RPMI8226 (cell line): ENCODE results near the gene DHCR24.
"Not testable (repeated sequence)": the region's sequence is repeated elsewhere in the genome, so short reads cannot be mapped to it uniquely, and the experiment has no call there.

Experiments
- DNase-seq: peaks from one replicate; pipeline ENCODE4 v3.0.0-alpha.2; 2015

The DHCR24 gene

DNA sequence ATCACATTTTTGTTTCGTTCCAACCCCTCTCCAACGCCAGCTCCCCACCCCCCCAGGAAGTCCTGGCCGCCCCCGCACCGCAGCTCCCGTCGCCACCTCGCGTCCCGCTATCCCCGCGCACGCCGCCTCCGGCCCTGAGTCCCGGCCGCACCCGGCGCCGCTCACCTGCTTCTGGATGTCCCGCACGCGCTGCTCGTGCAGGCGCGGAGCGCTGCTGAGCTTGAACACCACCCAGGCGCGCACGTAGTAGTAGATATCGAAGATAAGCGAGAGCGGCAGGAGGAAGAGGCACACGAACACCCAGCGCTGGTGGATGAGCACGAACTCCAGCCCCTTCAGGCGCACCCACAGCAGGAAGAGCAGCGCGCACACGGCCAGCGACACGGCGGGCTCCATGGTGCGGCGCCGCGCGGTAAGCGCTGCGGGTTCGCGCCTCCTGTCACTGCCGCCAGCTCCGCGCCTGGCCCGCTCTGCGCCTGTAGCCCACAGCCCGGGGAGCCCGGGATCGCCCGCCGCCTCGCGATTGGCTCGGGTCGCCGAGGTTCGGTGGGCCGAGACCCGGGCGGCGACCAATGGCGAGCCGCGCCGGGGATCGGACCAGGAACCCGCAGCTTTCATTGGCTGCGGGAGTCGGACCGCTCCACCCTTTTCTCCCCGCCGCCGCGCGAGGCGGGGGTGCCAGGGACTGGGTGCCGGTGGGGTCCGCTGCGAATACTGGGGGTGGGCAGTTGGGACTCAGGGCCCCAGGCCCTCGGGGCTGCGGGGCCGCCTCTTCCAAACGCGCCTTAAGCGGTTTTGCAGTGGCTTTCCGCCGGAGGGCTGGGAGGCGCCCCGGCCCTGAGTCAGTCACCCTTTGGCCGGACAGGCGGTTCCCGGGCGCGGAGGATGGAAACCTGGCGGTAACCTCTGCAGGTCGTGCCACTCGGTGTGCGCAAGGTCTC, at the start of gene DHCR24:
TSS of gene DHCR24 (minus strand) at position 472 of the 941 bp plus-strand sequence. CDS start at position 396, 76 bp downstream.
- DNase-seq = peak; percentile 94

- no peak for DNase-seq
Measured at GRCh38 chr1:54936791-54937190, 49.8 kb upstream of the DHCR24 start.

GRCh38 chr1:54934869-54935268, 47.9 kb upstream of the DHCR24 start:
- DNase-seq = no peak

GRCh38 chr1:54934081-54934480, 47.1 kb upstream of the DHCR24 start:
- not testable (repeated sequence) for DNase-seq

DNA sequence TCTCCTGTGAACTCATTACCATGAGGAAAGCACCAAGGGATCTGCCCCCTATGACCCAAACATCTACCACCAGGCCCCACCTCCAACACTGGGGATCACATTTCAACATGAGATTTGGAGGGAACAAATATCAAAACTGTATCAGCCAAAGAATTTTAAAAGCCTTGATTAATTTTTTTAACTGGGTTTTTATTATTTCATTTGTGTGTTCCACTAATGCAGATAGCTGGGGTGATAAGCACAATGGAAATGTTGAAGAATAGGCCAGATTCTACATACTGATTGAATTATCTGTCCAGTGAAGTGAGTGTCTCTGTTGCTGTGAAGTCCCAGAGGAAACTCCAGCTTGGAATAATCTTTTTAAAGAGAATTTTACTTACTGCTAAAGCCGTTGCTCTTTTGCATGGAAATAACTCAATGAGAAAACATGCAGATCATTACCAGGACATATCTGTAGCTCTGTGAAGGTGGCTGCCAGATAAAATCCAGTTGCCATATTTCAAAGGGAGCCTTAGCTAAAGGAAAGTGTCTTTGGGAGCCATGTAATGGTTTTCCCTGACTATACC, 44.4 kb upstream of the DHCR24 start:
- no peak for DNase-seq

DNA sequence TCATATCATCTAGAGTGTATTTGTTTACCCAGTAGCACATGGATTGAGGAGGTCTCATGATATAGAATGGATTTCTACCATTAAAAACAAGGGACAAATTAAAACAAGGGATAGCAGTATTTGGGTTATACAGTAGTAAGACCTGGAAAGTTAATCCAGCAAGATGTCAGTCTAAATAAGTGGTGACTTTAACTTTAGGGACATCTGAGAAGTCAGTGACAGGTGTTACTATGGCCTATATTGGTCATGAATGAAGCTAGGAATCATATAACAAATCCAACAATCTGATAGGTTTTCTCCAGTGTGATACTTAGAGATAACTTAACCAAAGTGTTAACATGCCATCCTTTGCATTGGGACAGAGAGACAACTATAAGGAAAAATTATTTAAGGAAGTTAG, 42.7 kb upstream of the DHCR24 start:
- DNase-seq = no peak

GRCh38 chr1:54928327-54928726, 41.3 kb upstream of the DHCR24 start:
- DNase-seq = no peak

GRCh38 chr1:54927472-54928240, 40.7 kb upstream of the DHCR24 start:
- peak; percentile 71 for DNase-seq

DNA sequence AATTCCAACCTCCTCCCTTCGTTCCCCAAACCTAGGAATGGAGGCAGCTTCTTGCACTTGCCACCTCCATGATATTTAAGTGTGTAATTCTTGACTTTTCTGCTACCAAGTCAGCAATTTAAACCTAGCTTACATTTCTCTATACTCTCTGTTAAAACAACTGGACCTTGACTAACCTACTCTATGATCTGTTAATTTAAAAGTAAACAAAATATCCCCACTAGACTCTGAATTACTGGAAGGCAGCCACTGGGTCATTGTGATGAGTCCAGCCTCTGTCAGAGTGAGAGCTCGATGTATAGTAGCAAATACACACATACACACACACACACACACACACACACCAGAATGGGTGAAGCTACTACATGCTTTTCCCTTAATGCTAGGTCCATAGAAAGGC, 40.0 kb upstream of the DHCR24 start:
- DNase-seq = no peak

DNA sequence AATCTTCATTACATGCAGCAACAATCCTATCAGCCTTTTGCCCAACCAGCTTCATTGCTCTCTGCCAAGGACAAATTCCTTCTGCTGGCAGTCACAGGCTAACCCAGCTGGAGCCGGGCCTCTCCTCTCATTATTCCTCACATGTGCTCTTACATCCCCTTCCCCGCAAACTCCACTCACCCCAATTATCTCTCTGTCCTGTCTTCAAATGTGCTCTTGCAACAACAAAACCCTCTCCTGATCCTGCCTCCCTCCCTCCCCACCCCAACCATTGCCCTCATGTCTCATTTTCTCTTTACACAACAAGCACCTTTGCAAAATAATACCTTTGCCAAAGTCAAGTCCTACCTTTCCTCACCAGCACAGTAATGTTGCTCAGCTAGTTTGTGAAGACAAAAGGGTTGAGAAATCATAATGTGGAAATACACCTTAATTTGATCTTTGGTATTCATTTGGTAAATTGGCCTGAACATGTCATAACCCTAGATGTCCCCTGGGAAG, 36.0 kb upstream of the DHCR24 start:
- DNase-seq = no peak

DNA sequence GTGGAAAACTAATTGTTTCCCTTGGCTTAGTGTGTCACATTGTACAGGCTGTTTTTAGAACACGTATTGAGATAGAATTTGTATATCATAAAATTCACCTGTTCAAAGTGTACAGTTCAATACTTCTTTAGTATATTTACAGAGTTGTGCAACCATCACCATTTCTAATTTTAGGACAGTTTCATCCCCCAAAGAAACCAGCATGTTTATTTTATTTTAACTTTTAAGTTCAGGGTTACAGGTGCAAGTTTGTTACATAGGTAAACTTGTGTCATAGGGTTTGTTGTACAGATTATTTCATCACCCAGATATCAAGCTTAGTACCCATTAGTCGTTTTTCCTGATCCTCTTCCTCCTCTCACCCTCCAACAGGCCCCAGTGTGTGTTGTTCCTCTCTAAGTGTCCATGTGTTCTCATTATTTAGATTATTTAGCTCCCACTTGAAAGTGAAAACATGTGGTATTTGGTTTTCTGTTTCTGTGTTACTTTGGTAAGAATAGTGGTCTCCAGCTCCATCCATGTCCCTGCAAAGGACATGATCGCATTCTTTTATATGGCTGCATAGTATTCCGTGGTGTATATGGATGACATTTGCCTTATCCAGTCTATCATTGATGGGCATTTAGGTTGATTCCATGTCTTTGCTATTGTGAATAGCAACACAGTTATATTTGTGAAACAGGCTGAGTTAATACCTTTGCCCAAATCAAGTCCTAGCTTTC, 35.2 kb upstream of the DHCR24 start:
- DNase-seq = no peak

- no peak for DNase-seq
Measured at GRCh38 chr1:54919367-54920359, 32.7 kb upstream of the DHCR24 start.

GRCh38 chr1:54911076-54911475, 24.1 kb upstream of the DHCR24 start:
- not testable (repeated sequence) for DNase-seq

- no peak for DNase-seq
Measured at GRCh38 chr1:54906586-54906985, 19.6 kb upstream of the DHCR24 start.

GRCh38 chr1:54904476-54905048, 17.6 kb upstream of the DHCR24 start:
- DNase-seq = peak; percentile 66

DNA sequence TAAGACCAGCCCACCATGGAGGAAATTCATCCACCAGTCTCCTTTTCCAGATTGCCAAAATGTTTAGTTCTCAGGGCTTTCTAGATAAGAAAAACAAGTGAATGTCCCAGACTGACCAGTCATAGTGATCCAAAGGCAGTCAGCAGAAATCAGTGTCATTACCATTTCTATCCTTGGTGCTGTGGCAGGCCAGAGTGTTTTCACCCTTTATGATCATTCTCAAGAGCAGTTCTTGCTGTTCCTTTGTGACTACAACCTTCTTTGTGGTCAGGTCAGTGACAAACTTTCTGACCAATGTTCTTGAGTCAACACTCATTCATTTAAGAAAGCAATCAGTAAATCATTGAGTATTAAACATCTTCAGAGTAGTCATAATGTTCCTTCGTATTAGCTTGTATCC, 7.3 kb upstream of the DHCR24 start:
- DNase-seq = no peak

- DNase-seq = no peak
Measured at GRCh38 chr1:54892586-54892985, 5.6 kb upstream of the DHCR24 start.

- DNase-seq = no peak
Measured at GRCh38 chr1:54889132-54889725, 2.2 kb upstream of the DHCR24 start.

GRCh38 chr1:54888080-54888733, 1.2 kb upstream of the DHCR24 start:
- DNase-seq = no peak

DNA sequence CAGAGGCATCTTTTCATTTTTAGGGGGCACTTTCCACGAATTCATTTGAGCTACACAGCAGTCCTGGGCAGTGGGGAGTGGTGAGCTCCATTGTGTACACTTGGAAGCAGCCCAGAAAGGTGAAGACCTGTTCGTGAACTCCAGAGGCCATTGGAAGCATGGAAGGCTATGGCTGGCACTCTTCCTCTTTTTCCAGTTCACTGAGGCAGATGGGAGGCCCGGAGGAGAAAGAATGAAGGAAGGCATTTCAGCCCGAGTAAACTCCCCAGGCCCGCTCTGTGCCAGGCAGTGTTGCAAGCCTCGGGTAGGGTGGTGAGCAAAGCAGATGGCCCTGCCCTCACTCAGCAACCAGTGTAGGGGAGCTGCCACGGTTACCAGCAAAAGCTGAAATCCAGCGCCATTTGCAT, 673 bp upstream of the DHCR24 start:
- peak; percentile 30 for DNase-seq
